NT2/D1 (cell line): ENCODE measurements around the gene BLACAT1.

Experiments used
- DNase-seq: peaks from one replicate; pipeline ENCODE4 v3.0.0-alpha.2; 2011; ENCODE audit warnings: low read depth, low spot score
- H3K27me3 ChIP-seq: 2 replicates; pipeline ENCODE4 v1.6.0; 2011; ENCODE audit warnings: mild to moderate bottlenecking; ENCODE audit not compliant: insufficient read length, insufficient read depth
- H3K36me3 ChIP-seq: 2 replicates; pipeline ENCODE4 v1.6.1; 2011; ENCODE audit warnings: mild to moderate bottlenecking, low read length, mixed read lengths; ENCODE audit not compliant: insufficient read depth, insufficient read length
- H3K4me1 ChIP-seq: 2 replicates; pipeline ENCODE4 v1.5.1; 2011; ENCODE audit not compliant: insufficient read depth, insufficient read length
- H3K4me3 ChIP-seq: 2 replicates; pipeline ENCODE4 v1.5.1; 2011; ENCODE audit warnings: low read depth; ENCODE audit not compliant: insufficient read length
- H3K9ac ChIP-seq: 2 replicates; pipeline ENCODE4 v1.6.0; 2011; ENCODE audit warnings: low read depth; ENCODE audit not compliant: insufficient read length
- H3K9me3 ChIP-seq: 2 replicates; pipeline ENCODE4 v1.5.1; 2011; ENCODE audit warnings: mild to moderate bottlenecking, low read length; ENCODE audit not compliant: insufficient read depth
- SUZ12 ChIP-seq: IDR thresholded peaks from 2 replicates; pipeline ENCODE4 v1.6.1; 2011; ENCODE audit not compliant: insufficient read length, insufficient read depth; ENCODE audit errors: extremely low read depth
- YY1 ChIP-seq: IDR thresholded peaks from 2 replicates; pipeline ENCODE4 v1.6.1; 2011; ENCODE audit not compliant: insufficient read length, insufficient read depth
- ZNF274 ChIP-seq: IDR thresholded peaks from 2 replicates; pipeline ENCODE4 v1.6.1; 2011; ENCODE audit warnings: mild to moderate bottlenecking, low read depth, low read length

The BLACAT1 gene

DNA sequence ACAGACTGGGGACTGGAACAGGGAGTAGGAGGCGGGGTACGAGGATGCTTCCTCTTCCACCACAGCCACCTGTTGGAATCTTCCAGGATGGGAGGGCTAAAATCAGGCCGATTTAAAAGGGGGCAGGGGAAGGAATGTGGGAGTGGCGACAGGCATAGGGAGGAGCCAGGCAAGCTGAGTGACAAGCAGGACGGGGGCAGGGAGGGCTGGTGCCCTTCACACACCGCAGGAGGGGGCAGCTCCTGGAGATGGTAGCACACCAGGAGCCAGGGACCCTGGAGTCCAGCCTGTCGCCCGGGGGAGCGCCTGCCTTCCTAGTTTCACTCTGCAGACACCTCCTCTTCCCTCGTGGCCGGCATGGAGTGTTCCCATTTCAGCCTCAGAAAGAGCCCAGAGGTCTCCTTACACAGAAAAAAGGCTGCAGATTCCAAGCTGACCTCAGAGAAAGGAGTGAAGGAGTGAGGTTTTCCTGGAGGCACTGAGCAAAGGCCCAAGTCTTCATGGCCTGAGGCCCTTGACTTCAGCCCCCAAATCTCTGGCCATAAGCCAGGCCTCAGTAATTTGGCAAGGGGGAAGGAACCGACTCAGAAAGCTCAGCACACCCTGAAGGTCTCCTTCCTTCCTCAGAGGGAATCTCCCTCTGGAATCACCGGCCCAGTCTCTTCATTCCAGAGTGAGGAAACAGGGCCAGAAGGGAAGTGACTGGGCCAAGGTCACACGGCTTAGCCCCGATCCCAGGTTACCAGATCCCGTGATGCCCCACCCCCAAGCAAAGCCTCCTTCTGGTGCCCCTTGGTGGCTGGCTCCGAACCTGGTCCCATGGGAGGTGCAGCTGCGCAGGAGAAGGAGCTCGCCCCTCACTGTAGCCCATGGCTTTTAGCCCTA lies 8.1 kb downstream of the BLACAT1 start:
- H3K9me3 ChIP-seq: no peaks in the 10 kb centered on the region
- no peaks in the 10 kb centered on the region for H3K27me3 ChIP-seq
- no peak for TF ChIP-seq ZNF274
- TF ChIP-seq YY1: no peak
- no peak for TF ChIP-seq SUZ12
- DNase-seq: peak; percentile 83
- peaks cover 50% of the 10 kb centered on the region for H3K4me1 ChIP-seq
- peak overlapping the region; percentile 88 for H3K4me3 ChIP-seq
- H3K36me3 ChIP-seq: peaks cover 17% of the 10 kb centered on the region
- H3K9ac ChIP-seq: peak overlapping the region; percentile 97

DNA sequence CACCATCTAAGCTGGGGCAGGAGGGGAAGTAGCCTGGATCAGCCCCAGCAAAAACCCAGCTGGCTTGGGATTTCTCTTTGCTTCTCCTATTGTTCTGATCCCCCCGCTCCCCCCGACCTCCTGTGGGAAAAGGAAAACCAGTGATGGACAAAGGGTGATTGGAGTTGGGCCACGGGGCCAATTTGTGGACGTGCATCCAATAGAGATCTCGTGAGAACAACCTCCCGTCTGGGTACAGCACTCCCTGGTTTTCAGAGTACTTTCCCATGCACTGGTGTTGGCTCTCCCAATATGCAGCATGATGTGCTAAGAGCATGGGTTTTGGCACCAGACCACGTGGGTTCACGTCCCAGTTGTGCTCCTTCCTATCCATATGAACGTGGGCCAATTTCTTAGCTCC lies 9.0 kb downstream of the BLACAT1 start:
- no peak for DNase-seq
- TF ChIP-seq YY1 (no peak), ZNF274 (no peak), SUZ12 (no peak)
- Histone ChIP-seq H3K4me3 (no peak overlapping the region), H3K9me3 (no peaks in the 10 kb centered on the region), H3K9ac (peak overlapping the region; percentile 82), H3K27me3 (no peaks in the 10 kb centered on the region), H3K36me3 (peaks cover 19% of the 10 kb centered on the region), H3K4me1 (peaks cover 52% of the 10 kb centered on the region)

DNA sequence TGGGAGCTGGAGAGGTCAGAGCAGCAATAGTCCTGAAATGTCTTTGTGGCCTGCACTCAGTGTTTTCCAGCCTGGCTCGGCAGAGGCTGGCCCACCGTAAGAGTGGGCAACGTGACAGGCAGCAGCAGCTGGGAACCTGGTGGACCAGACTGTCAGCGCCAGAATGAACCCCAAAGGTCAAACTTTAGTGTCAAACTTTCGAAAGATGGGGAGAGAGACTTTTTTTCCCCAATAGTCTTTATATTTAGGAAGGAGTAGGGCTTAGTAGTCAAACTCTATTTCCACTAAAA lies 10.3 kb downstream of the BLACAT1 start:
- TF ChIP-seq ZNF274 (no peak), YY1 (no peak), SUZ12 (no peak)
- Histone ChIP-seq H3K9ac (peak overlapping the region; percentile 82), H3K4me1 (peaks cover 59% of the 10 kb centered on the region), H3K27me3 (no peaks in the 10 kb centered on the region), H3K36me3 (peaks cover 20% of the 10 kb centered on the region), H3K4me3 (no peak overlapping the region), H3K9me3 (no peaks in the 10 kb centered on the region)
- no peak for DNase-seq

DNA sequence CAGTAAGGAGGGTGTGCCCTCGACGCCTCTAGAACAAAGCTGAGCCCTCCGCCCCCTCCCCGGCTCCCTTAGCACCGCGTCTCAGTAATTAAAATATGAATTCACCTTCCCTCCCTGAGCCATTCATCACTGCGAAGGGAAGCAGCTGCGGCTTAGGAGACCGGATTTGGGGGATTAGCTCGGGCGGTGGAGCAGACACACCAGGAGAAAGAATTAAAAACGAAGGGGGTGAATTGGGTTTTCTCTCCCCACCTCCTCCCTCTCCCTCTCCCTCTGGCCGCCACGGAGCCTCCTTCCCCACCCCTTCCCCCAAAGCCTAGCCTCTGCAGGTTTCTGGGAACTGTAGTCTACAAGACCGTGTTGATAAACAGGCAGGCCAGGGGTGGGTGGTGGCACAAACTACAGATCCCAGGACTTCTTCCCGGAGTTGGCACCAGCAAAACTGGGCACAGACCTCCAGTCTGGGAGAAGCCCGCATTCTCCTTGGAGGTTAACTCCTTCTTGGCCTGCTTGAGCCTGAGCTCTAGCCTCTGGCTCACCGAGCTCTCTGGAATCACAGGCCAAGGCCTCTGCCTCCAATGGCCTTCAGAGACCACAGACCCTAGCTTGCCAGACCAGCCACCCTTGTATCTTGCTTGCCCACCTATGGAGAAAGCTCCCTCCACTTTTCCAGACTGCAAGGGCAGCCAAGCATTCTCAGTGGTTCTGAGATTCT lies 10.8 kb downstream of the BLACAT1 start:
- DNase-seq: peak; percentile 99
- Histone ChIP-seq H3K4me1 (peaks cover 62% of the 10 kb centered on the region), H3K27me3 (no peaks in the 10 kb centered on the region), H3K4me3 (no peak overlapping the region), H3K36me3 (peaks cover 25% of the 10 kb centered on the region), H3K9ac (peak overlapping the region; percentile 82), H3K9me3 (no peaks in the 10 kb centered on the region)
- TF ChIP-seq ZNF274 (no peak), SUZ12 (no peak), YY1 (no peak)

DNA sequence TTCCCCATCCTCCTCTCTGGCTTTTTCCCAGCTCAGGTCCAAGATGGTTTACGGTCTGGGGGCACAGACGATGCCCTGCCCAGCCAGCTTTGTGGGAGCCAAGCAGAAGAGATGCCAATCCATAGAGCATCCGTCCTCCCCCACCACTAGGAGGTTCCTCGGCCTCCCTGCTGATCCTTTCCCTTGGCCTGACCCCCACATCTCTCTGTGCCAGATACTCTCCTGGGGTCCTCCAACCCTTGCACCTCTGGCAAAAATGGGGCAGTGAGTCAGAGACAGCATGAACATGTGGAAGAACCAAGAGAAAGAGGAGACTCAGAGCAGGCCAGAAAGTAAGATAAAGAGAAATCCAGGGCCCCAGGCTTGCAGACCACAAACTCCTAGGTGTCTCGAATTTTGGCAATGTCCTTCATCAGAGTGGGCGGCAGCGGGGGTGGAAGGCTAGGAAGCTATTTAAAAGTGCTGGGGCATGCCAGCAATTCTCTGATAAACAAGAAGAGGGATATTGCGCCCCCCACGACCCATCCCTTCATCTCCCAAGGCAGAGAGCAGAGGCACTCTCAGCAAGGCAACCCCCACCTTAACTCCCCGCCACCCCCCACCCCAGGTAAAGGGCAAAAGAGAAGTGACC lies 11.4 kb downstream of the BLACAT1 start:
- H3K4me3 ChIP-seq: no peak overlapping the region

DNA sequence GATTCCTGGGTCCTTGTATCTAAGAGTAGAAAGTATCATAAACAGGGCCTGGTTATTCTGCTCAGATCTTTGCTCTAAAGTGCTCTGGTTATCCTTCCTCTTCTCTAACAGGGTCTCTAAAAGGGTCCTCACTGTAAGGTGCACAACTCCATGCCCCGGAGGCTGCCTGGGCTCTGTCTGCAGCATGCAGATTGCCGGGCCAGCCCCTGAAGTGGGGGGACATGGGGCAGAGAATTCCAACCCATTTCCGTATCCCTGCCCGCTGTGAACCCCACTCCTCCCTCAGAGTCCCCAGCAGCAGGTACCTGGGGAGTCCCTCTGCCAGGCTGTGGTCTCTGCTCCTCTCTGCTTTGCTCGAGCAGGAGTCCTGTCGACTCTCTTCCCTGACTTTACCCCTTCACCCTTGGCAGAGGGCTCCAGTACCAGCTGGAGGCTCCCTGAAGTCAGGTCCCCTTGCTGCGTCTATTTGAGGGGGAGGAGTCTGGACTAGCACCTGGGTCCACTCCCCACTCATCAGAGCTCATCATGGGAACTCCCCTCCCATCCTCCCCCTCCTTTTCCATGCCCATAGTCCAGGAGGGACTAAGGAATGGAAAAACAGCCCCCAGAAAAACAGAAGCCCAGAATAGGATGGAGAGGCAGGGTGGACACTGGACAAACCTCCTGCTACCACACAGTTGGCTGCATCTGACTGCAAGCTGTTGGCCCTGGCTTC lies 12.1 kb downstream of the BLACAT1 start:
- H3K27me3 ChIP-seq: no peaks in the 10 kb centered on the region
- H3K9ac ChIP-seq: peak overlapping the region; percentile 75
- H3K9me3 ChIP-seq: no peaks in the 10 kb centered on the region
- H3K36me3 ChIP-seq: peaks cover 26% of the 10 kb centered on the region
- no peak overlapping the region for H3K4me3 ChIP-seq
- peaks cover 66% of the 10 kb centered on the region for H3K4me1 ChIP-seq
- no peak for DNase-seq
- no peak for TF ChIP-seq YY1
- no peak for TF ChIP-seq ZNF274
- TF ChIP-seq SUZ12: no peak

More for the DNA sequence above, 11.4 kb downstream of the BLACAT1 start:
- TF ChIP-seq SUZ12 (no peak), ZNF274 (no peak), YY1 (no peak)
- Histone ChIP-seq H3K36me3 (peaks cover 26% of the 10 kb centered on the region), H3K9me3 (no peaks in the 10 kb centered on the region), H3K9ac (peak overlapping the region; percentile 75), H3K4me1 (peaks cover 64% of the 10 kb centered on the region), H3K27me3 (no peaks in the 10 kb centered on the region)
- DNase-seq: no peak
